HCT116 (cell line): Measurements from ENCODE around the gene TLX3. TPM values are rescaled to one million over a fixed set of nuclear protein-coding genes. Genes with fewer than 3 reads are reported as not detected.

Experiments
- ATAC-seq: fragments of 200-7000 bp; cut with Tn5 transposase; 2 replicates; pipeline ENCODE4 v1.9.1; 2020; ENCODE audit warnings: mild to moderate bottlenecking, moderate library complexity
- BruUV-seq: library from RNA; stranded (reverse); fragments of 400-500 nt; replicated peaks from 2 replicates; lab custom pipeline; 2021; lab: Mats Ljungman, UMichigan
- CTCF ChIA-PET: fragments of 300-600 bp; sonication (Branson Sonifier 250); formaldehyde crosslinking; loops from one replicate; lab custom pipeline; 2021; ENCODE audit warnings: antibody characterized with exemption; lab: Charles Lee
- POLR2A ChIA-PET: fragments of 300-600, 350-600 bp; sonication (Branson Sonifier 250); formaldehyde crosslinking; loops from one replicate; lab custom pipeline; 2021; ENCODE audit warnings: antibody characterized with exemption; lab: Charles Lee
- RAD21 ChIA-PET, 2 experiments: fragments of 300-600 bp; sonication (Branson Sonifier 250); formaldehyde crosslinking; loops; one replicate each; lab custom pipeline; 2023; ENCODE audit warnings: low total read pairs in 2 of 2; ENCODE audit not compliant: uncharacterized antibody in 2 of 2, unreplicated experiment in 2 of 2, low non-redundant PET in 1 of 2; lab: Charles Lee
- DNase-seq: peaks from one replicate; pipeline ENCODE4 v3.0.0-alpha.2; 2010; ENCODE audit warnings: low read depth, low spot score
- H2AFZ ChIP-seq: fragments of 200-600 bp; shearing (Covaris generic), sonication (generic); 2 replicates; pipeline ENCODE4 v1.6.1; 2017; ENCODE audit warnings: low read depth, mixed run types, mixed read lengths, antibody characterized with exemption, low read length; ENCODE audit not compliant: poor library complexity, severe bottlenecking
- H3K27ac ChIP-seq: 2 replicates; pipeline ENCODE4 v1.5.1; 2012; ENCODE audit warnings: low read depth, low read length
- H3K27me3 ChIP-seq: fragments of 200-600 bp; sonication (generic); 2 replicates; pipeline ENCODE4 v1.6.1; 2016; ENCODE audit warnings: mixed run types, low read length, mixed read lengths; ENCODE audit not compliant: insufficient read depth
- H3K36me3 ChIP-seq, 2 experiments: fragments of 200-500 bp in 1 of 2; fragments of 200-600 bp in 1 of 2; sonication (Bioruptor generic) in 1 of 2; sonication (generic) in 1 of 2; 2 replicates each; pipeline versions ENCODE4 v1.5.1 to v1.6.1; 2014 to 2016; ENCODE audit warnings: low read length in 2 of 2, inconsistent platforms in 1 of 2, mixed read lengths in 1 of 2, mixed run types in 1 of 2; ENCODE audit not compliant: insufficient read depth in 2 of 2, control insufficient read depth in 1 of 2
- H3K4me1 ChIP-seq, 2 experiments: fragments of 200-600 bp in 1 of 2; sonication (generic) in 1 of 2; 2 replicates each; pipeline versions ENCODE4 v1.5.1 to v1.6.1; 2012 to 2017; ENCODE audit warnings: low read length in 2 of 2, inconsistent platforms in 1 of 2, mild to moderate bottlenecking in 1 of 2, mixed read lengths in 1 of 2, mixed run types in 1 of 2, moderate library complexity in 1 of 2; ENCODE audit not compliant: insufficient read depth in 2 of 2, control insufficient read depth in 1 of 2
- H3K4me2 ChIP-seq: fragments of 200-600 bp; sonication (generic); 2 replicates; pipeline ENCODE4 v1.6.1; 2017; ENCODE audit warnings: mixed run types, low read length, mixed read lengths
- H3K4me3 ChIP-seq, 2 experiments: fragments of 200-600 bp in 1 of 2; sonication (generic) in 1 of 2; replicated peaks in 1 of 2; 2 replicates each; pipeline ENCODE4 v1.5.1; 2011 to 2016; ENCODE audit warnings: low read length in 2 of 2, control low read depth in 1 of 2, low read depth in 1 of 2, mild to moderate bottlenecking in 1 of 2, mixed read lengths in 1 of 2, mixed run types in 1 of 2
- H3K79me2 ChIP-seq: fragments of 200-600 bp; sonication (generic); 2 replicates; pipeline ENCODE4 v1.6.1; 2017; ENCODE audit warnings: mild to moderate bottlenecking, mixed run types, low read length, moderate library complexity, mixed read lengths; ENCODE audit not compliant: insufficient read depth
- H3K9ac ChIP-seq: fragments of 200-600 bp; sonication (generic); 2 replicates; pipeline ENCODE4 v1.6.1; 2016; ENCODE audit warnings: low read length, mixed read lengths
- H3K9me2 ChIP-seq: fragments of 200-600 bp; sonication (generic), shearing (Covaris generic); 2 replicates; pipeline ENCODE4 v1.6.1; 2017; ENCODE audit warnings: mixed run types, mild to moderate bottlenecking, moderate library complexity; ENCODE audit not compliant: insufficient read depth
- H3K9me3 ChIP-seq, 2 experiments: fragments of 200-500 bp in 1 of 2; fragments of 200-600 bp in 1 of 2; sonication (Bioruptor generic) in 1 of 2; sonication (generic) in 1 of 2; 2 replicates each; pipeline ENCODE4 v1.6.1; 2014 to 2017; ENCODE audit warnings: low read length in 2 of 2, mixed read lengths in 2 of 2, inconsistent platforms in 1 of 2, low read depth in 1 of 2, mild to moderate bottlenecking in 1 of 2, mixed run types in 1 of 2, moderate library complexity in 1 of 2; ENCODE audit not compliant: control insufficient read depth in 1 of 2, insufficient read depth in 1 of 2
- H4K20me1 ChIP-seq: fragments of 200-600 bp; sonication (generic), shearing (Covaris generic); 2 replicates; pipeline ENCODE4 v1.6.1; 2017; ENCODE audit warnings: mixed run types, mild to moderate bottlenecking, moderate library complexity; ENCODE audit not compliant: insufficient read depth
- CBX3 ChIP-seq: IDR thresholded peaks from 2 replicates; pipeline ENCODE4 v1.6.1; 2012; ENCODE audit warnings: low read depth
- CEBPB ChIP-seq: IDR thresholded peaks from 2 replicates; pipeline ENCODE4 v1.6.1; 2012; ENCODE audit warnings: low read depth
- CTCF ChIP-seq, 3 experiments: fragments of 200-600 bp in 1 of 3; sonication (generic) in 1 of 3; IDR thresholded peaks in 2 of 3; conservative IDR thresholded peaks in 1 of 3; 2 replicates each; pipeline ENCODE4 v1.5.1; 2012 to 2017; ENCODE audit warnings: low read depth in 2 of 3, low read length in 2 of 3, antibody characterized with exemption in 1 of 3, borderline replicate concordance in 1 of 3, control low read depth in 1 of 3, mild to moderate bottlenecking in 1 of 3, mixed read lengths in 1 of 3, mixed run types in 1 of 3, moderate library complexity in 1 of 3; ENCODE audit not compliant: insufficient read depth in 1 of 3
- EZH2 ChIP-seq: fragments of 200-600 bp; sonication (generic); IDR thresholded peaks from 2 replicates; pipeline ENCODE4 v1.6.1; 2017; ENCODE audit warnings: antibody characterized with exemption, mixed run types
- EZH2phosphoT487 ChIP-seq: fragments of 200-600 bp; IDR thresholded peaks from 2 replicates; pipeline ENCODE4 v1.6.1; 2018; ENCODE audit warnings: antibody characterized with exemption, borderline replicate concordance
- FOSL1 ChIP-seq: IDR thresholded peaks from 2 replicates; pipeline ENCODE4 v1.6.1; 2012; ENCODE audit warnings: low read depth
- JUND ChIP-seq: IDR thresholded peaks from 2 replicates; pipeline ENCODE4 v1.6.1; 2012
- POLR2A ChIP-seq: IDR thresholded peaks from 2 replicates; pipeline ENCODE4 v1.7.0; 2011; ENCODE audit warnings: borderline replicate concordance; ENCODE audit not compliant: insufficient read depth, insufficient read length; ENCODE audit errors: extremely low read depth
- POLR2AphosphoS5 ChIP-seq: IDR thresholded peaks from 2 replicates; pipeline ENCODE4 v1.6.1; 2011; ENCODE audit warnings: mild to moderate bottlenecking, low read depth, low read length, moderate library complexity
- RAD21 ChIP-seq: IDR thresholded peaks from 2 replicates; pipeline ENCODE4 v1.6.1; 2012; ENCODE audit warnings: low read depth, mild to moderate bottlenecking
- SIN3A ChIP-seq: IDR thresholded peaks from 2 replicates; pipeline ENCODE4 v1.6.1; 2012; ENCODE audit warnings: low read depth
- SP1 ChIP-seq: IDR thresholded peaks from 2 replicates; pipeline ENCODE4 v1.6.1; 2012; ENCODE audit warnings: low read depth
- YY1 ChIP-seq: IDR thresholded peaks from 2 replicates; pipeline ENCODE4 v1.6.1; 2011; ENCODE audit warnings: low read length, low read depth, moderate library complexity, mild to moderate bottlenecking; ENCODE audit not compliant: insufficient replicate concordance; ENCODE audit errors: extremely low read depth
- ZFX ChIP-seq: fragments of 450-650 bp; IDR thresholded peaks from 2 replicates; pipeline ENCODE4 v1.6.1; 2017
- ZNF274 ChIP-seq: fragments of 200-500 bp; sonication (Bioruptor generic); IDR thresholded peaks from 2 replicates; pipeline ENCODE4 v1.6.1; 2014; ENCODE audit warnings: mild to moderate bottlenecking, low read depth, low read length, inconsistent platforms
- intact Hi-C: fragments of 100-400 bp; cut with micrococcal nuclease; formaldehyde crosslinking; loops from 2 replicates; pipeline ENCODE4 v1.10.0; 2022
- total RNA-seq: library from RNA; stranded (reverse); gene quantifications from one replicate; pipeline ENCODE4 v1.2.1, GENCODE V29; 2021; ENCODE audit not compliant: unreplicated experiment
- TF ChIP-seq, protein P1 (sequence below): IDR thresholded peaks from 2 replicates; pipeline ENCODE4 v1.6.1; 2012; ENCODE audit warnings: low read depth
- TF ChIP-seq, protein P2 (sequence below): IDR thresholded peaks from 2 replicates; pipeline ENCODE4 v1.6.1; 2012
- TF ChIP-seq, protein P3 (sequence below): IDR thresholded peaks from 2 replicates; pipeline ENCODE4 v1.6.1; 2011; ENCODE audit warnings: mild to moderate bottlenecking, low read length, moderate library complexity; ENCODE audit not compliant: insufficient replicate concordance; ENCODE audit errors: extremely low read depth
- TF ChIP-seq, protein P4 (sequence below): IDR thresholded peaks from 2 replicates; pipeline ENCODE4 v1.6.1; 2012

Gene TLX3
- total RNA-seq, 1 experiment from 2014 or later = 4.6 TPM

GRCh38 chr5:171275841-171276544 is 33.1 kb upstream of the TLX3 start:
- BruUV-seq = no TSS peak
- H4K20me1 ChIP-seq = no peaks in the 10 kb centered on the region
- intact Hi-C loops = no loop called here
- RAD21 ChIA-PET = no interaction called here
- no peaks in the 10 kb centered on the region for H3K79me2 ChIP-seq
- no peak for DNase-seq
- no peak for ATAC-seq
- CTCF ChIA-PET = no interaction called here
- H3K36me3 ChIP-seq = no peaks in the 10 kb centered on the region
- no peaks in the 10 kb centered on the region for H3K9me2 ChIP-seq
- no peak overlapping the region for H3K4me3 ChIP-seq
- TF ChIP-seq EZH2 (no peak), SP1 (no peak), FOSL1 (no peak), YY1 (no peak), CEBPB (no peak), CTCF (IDR thresholded peaks at IDR 0.05 in 2 of 3, conservative IDR thresholded peaks at IDR 0.05 in 1 of 3; ENCODE audit: borderline replicate concordance in 1 of 3, insufficient read depth in 1 of 3, low read depth in 2 of 3, low read length in 2 of 3) (no peak), ZNF274 (no peak), JUND (no peak), POLR2AphosphoS5 (no peak), SIN3A (no peak), CBX3 (no peak), EZH2phosphoT487 (no peak), RAD21 (no peak), ZFX (no peak), POLR2A (no peak)
- TF ChIP-seq, protein P1, sequence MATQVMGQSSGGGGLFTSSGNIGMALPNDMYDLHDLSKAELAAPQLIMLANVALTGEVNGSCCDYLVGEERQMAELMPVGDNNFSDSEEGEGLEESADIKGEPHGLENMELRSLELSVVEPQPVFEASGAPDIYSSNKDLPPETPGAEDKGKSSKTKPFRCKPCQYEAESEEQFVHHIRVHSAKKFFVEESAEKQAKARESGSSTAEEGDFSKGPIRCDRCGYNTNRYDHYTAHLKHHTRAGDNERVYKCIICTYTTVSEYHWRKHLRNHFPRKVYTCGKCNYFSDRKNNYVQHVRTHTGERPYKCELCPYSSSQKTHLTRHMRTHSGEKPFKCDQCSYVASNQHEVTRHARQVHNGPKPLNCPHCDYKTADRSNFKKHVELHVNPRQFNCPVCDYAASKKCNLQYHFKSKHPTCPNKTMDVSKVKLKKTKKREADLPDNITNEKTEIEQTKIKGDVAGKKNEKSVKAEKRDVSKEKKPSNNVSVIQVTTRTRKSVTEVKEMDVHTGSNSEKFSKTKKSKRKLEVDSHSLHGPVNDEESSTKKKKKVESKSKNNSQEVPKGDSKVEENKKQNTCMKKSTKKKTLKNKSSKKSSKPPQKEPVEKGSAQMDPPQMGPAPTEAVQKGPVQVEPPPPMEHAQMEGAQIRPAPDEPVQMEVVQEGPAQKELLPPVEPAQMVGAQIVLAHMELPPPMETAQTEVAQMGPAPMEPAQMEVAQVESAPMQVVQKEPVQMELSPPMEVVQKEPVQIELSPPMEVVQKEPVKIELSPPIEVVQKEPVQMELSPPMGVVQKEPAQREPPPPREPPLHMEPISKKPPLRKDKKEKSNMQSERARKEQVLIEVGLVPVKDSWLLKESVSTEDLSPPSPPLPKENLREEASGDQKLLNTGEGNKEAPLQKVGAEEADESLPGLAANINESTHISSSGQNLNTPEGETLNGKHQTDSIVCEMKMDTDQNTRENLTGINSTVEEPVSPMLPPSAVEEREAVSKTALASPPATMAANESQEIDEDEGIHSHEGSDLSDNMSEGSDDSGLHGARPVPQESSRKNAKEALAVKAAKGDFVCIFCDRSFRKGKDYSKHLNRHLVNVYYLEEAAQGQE = no peak
- TF ChIP-seq, protein P2, sequence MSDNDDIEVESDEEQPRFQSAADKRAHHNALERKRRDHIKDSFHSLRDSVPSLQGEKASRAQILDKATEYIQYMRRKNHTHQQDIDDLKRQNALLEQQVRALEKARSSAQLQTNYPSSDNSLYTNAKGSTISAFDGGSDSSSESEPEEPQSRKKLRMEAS = no peak
- TF ChIP-seq, protein P3, sequence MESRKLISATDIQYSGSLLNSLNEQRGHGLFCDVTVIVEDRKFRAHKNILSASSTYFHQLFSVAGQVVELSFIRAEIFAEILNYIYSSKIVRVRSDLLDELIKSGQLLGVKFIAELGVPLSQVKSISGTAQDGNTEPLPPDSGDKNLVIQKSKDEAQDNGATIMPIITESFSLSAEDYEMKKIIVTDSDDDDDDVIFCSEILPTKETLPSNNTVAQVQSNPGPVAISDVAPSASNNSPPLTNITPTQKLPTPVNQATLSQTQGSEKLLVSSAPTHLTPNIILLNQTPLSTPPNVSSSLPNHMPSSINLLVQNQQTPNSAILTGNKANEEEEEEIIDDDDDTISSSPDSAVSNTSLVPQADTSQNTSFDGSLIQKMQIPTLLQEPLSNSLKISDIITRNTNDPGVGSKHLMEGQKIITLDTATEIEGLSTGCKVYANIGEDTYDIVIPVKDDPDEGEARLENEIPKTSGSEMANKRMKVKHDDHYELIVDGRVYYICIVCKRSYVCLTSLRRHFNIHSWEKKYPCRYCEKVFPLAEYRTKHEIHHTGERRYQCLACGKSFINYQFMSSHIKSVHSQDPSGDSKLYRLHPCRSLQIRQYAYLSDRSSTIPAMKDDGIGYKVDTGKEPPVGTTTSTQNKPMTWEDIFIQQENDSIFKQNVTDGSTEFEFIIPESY = no peak
- TF ChIP-seq, protein P4, sequence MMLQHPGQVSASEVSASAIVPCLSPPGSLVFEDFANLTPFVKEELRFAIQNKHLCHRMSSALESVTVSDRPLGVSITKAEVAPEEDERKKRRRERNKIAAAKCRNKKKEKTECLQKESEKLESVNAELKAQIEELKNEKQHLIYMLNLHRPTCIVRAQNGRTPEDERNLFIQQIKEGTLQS = no peak
- no peaks in the 10 kb centered on the region for H3K4me1 ChIP-seq
- H3K9me3 ChIP-seq = no peaks in the 10 kb centered on the region
- POLR2A ChIA-PET = no interaction called here
- no peak overlapping the region for H3K27ac ChIP-seq
- H3K27me3 ChIP-seq = no peaks in the 10 kb centered on the region
- no peak overlapping the region for H2AFZ ChIP-seq
- no peak overlapping the region for H3K4me2 ChIP-seq
- H3K9ac ChIP-seq = no peak overlapping the region
